Activated CD4-positive, alpha-beta T cell treated with anti-CD3 and anti-CD28 coated beads, Interleukin-2, amount 50 U/mL, for 1 hour (primary cell): Measurements from ENCODE around the gene FARS2.
A peak's percentile ranks its signal among the peaks of the same experiment; 100 is the strongest.

Experiments
- DNase-seq: peaks from one replicate; pipeline ENCODE4 v3.0.0-alpha.2; 2020

FARS2 gene

DNA sequence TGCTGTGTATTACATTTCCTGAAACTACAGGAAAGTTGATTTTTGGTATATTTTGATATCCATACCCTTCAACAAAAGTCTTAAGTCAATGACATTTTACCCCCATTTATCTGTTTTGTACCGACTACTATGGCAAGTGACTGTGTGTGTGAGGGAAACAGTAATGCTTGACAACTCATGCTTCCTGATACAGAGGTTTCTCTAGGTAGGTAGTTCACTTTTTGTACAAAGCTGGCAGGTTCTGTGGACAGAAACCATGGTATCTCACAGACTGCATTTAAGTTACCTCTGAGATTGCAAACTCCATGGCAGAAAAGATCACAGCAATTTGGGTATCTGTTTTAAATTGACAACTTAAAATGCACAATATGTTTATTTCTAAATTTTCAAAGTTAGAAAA, 28.8 kb downstream of the FARS2 start:
- DNase-seq = no peak

DNA sequence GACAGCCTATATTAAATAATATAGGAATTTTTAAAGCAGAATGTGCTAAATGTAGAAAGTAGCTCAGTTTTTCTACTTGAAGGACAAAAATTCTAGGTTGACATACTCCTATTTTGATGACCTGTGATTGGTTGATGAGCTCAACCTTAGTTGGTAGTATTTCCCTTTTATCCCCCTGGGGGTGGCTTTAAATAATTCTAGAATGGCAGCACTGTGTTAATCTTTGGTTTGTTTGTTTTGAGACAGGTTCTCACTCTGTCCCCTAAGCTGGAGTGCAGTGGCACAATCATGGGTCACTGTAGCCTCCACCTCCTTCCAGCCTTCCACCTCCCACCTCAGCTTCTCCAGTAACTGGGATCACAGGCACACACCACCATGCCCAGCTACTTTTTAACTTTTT, 29.2 kb downstream of the FARS2 start:
- no peak for DNase-seq

DNA sequence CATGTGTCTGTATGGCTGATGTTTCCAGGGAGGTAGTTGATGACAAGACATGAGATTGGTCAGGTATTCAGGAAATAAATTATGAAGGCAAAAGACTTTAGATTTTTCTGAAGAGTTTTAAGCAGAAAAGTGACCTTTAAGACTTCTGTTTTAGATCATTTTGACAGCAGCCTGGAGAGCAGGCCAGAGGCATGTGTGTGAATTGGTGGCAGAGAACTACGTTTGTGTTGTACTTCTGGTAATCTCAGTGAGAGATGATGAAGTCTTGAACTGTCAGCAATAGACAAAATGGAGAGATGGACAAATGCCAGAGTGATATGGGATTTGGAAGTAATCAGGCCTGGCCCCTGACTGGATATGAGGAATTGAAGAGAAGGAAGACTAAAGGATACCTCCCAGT, 30.8 kb downstream of the FARS2 start:
- no peak for DNase-seq

GRCh38 chr6:5293692-5294091, 32.4 kb downstream of the FARS2 start:
- DNase-seq = no peak

DNA sequence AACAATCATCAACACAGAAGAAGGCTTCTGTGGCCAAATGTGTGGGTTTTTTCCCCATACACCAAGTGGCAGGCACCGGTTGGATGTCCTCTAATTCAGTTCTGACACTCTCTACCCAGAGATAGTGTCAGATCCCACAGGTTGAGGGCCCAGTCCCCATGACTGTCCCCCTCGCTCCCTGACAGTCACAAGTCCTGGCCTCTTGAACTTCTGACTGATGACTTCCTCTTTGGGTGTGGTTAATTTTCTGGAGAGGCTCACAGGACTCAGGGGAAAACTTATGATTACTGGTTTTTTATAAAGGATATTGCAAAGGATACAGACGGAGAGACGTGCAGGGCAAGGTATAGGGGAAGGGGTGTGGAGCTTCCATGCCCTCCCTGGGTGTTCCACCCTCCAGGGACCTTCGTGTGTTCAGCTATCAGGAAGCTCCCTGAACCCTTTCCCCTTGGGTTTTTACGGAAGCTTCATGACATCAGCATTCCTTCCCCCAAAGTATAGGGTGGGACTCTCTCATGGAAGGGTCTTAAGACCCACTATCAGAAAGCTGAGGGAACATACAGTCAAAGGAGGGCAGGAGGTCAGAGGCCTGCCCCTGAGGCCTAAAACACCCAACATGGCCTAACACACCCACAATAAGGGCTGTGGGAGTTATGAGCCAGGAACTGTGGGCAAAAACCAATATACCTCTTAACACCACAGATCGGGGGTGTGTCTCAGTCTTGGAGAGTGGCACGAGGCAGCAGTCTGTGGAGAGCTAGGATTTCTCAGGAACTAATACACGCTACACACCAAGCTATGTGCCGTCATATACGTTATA, 33.3 kb downstream of the FARS2 start:
- DNase-seq = no peak

- DNase-seq = no peak
Measured at GRCh38 chr6:5295623-5296022, 34.3 kb downstream of the FARS2 start.

DNA sequence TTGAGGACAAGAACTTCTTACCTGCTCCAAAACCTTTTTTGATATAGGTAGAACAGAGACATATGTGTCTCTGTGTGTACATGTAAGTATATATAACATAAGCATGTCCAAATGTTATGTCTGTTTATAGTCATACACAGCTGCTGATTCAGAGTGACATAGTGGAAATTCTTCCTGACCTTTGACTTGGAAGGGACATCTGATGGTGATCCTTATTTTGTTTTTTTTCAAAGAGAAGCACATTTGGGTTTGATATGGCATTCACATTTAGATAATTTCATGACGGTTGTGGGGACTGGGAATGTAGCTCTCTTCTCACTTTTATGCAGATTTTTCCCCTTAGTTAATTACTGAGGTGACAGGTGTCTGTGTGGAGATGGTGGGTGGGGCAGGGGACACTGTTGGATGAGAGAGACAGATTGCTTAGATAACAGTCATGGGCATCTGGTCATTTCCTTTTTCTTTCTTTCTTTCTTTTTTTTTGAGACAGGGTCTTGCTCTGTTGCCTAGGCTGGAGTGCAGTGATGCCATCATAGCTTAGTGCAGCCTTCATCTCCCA, 39.0 kb downstream of the FARS2 start:
- no peak for DNase-seq

GRCh38 chr6:5302220-5302946, 41.1 kb downstream of the FARS2 start:
- no peak for DNase-seq

DNA sequence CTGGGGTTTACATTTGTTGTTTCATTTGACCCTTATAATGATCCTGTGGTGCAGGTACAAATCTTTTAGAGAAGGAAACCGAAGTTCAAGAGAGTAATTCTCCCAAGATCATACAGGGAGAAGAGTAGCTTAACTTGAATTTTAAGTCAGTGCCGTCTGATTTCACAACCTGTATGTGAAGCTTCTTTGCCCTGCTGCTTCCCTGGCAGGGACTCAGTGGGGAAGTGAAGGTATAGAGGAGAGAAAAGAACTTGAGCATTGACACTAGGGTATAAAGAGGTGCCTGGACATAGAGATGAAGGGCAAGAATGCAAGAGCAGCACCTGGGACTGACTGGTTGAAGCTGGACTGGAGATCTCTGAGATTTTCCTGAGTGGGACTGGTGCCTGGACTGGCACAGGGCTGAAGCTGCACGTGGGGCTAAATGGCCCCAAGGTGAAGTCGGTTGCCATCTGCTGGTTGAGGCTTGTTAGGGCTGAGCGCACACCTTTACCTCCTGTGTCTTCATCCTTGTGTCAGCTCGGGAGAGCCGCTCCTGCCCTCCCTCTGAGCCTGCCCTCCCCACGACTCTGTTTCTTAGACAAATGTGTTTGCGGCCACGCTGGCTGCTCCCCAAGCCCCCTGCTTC, 41.8 kb downstream of the FARS2 start:
- DNase-seq = peak; percentile 63

DNA sequence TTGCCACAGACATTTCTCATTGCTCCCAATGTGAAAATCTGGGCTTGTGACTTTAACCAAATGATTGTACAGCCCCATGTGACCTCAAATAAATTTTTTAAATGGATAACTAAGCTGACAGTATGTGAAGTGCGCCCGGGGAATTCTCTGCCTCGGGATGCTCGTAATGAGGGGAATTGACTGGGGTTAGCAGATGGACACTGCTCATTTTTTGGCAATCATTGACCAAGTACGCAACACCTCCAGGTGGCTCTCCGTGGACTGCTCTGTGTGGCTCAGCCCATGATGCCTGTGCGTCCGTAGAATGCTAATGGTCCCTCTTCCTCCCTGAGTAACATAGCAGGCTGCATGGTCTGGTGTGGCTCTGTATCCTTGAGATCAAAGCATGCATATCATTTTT, 42.4 kb downstream of the FARS2 start:
- DNase-seq = no peak

- DNase-seq = no peak
Measured at GRCh38 chr6:5305968-5306626, 44.8 kb downstream of the FARS2 start.

- no peak for DNase-seq
Measured at GRCh38 chr6:5307058-5307457, 45.7 kb downstream of the FARS2 start.

- no peak for DNase-seq
Measured at GRCh38 chr6:5308066-5308465, 46.8 kb downstream of the FARS2 start.

DNA sequence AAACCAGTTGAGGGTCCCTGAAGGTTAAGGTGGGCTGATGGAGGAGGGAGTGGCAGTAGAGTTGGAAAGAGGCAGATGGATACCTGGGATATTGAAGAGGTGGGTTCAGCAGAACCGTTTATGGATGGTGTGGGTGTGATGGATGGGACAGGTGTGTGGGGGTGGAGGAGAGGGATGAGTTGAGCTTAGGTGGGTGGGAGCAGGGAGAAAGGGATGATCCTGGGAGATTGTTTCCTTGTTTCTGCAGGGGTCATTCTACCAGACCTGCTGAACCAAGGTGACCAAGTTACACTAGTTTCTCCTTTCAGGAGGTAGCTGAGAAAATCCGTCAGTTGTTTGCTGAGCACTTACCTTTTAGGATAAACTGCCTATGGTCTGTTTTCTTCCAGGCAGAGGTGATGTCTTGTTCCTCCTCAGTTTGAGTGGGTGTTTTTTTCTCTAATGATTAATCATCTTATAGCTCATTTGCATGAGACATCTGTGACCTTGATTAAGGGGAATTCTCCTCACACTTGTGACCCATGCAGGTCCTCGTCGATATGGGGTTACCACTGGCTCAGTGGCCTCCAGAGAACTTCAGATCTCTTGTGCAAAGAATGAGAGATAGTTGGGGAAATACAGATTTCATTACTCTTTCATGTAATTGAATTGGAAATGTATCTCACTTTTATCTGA, 53.0 kb downstream of the FARS2 start:
- no peak for DNase-seq

GRCh38 chr6:5315881-5316280, 54.6 kb downstream of the FARS2 start:
- DNase-seq = no peak

DNA sequence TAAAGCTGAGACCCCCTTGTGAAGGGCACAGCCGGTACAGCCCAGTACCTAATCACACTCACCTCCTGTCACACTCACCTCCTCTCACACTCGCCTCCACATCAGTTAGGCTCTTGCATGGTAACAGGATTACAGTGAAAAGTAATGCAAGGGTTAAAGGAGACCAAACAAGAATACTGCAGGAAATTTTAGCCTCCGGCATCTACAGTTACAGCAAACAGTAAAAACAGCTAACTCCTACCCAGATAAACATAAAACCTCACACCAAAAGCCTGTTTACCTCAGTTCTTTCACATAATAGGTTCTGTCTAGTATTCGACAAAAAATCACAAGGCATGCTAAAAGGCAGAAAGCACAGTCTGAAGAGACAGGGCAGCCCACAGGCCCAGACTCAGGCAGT, 55.6 kb downstream of the FARS2 start:
- DNase-seq = no peak

DNA sequence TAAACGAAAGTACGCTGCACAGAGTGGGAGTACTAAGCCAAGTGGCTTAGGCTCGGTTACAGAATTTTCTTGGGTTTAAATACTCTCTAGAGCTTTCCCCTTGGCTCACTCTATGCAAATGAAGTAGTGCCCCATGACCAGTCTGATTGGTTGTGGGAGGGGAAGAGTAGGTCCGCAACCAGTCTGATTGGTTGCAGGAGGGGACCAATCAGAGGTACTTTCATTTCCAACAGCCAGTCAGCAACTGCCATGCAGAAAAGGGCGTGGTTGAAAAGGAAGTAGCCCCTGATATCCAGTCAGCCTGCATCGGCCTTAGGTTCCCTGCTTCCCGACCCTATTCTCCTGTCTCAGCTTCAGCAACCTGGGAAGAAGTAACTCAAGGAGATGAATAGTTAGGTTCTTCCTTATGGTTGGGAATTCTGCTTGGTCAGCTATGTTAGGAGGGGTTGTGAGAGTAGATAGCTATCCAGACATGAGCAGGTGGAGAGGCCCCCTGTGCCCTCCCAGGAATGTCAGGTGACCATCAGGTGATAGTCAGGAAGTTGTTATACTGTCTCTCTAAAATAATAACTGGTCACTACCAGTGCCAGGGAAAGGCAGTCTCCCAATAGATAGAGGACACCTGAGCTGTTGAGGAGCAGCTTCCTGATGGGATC, 57.4 kb downstream of the FARS2 start:
- DNase-seq = no peak

DNA sequence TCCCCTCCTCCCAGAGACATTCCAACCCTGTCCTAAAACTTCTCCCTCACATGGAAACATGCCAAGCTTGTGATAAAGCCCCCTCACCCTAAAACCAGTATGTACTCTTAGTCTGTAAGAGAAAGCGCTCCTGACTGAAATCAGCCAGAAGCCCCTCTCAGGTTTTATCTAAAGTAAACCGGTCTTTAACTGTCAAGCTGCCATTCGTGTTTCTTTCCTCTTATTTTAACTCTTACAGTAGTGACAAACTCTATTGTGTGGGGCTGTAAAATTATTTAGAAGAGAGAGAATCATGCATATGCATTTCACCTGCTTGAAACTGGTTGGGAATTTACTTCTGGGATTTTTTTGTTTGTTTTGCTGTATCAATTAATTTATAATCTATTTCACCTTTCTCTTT, 62.7 kb downstream of the FARS2 start:
- DNase-seq = no peak

DNA sequence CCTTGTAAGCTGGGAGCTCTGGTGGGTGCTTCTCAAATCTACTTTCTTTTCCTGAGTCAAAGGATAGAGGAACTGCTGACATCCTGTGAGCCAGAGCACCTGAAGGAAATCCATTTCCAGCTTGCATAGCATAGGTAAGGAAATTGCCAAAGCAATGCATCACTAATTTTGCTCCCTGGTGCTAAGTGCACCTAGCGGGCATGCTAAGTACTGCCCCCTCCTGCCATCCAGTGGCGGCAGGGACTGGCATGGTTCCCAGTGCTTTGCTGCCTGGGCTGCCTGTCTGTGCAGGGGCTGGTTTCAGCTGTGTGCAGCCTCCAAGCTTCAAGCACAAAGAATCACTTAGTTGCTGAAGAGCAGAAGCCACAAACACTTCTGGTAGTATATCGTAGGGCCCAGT, 63.9 kb downstream of the FARS2 start:
- DNase-seq = no peak

- no peak for DNase-seq
Measured at GRCh38 chr6:5326022-5326641, 64.8 kb downstream of the FARS2 start.

DNA sequence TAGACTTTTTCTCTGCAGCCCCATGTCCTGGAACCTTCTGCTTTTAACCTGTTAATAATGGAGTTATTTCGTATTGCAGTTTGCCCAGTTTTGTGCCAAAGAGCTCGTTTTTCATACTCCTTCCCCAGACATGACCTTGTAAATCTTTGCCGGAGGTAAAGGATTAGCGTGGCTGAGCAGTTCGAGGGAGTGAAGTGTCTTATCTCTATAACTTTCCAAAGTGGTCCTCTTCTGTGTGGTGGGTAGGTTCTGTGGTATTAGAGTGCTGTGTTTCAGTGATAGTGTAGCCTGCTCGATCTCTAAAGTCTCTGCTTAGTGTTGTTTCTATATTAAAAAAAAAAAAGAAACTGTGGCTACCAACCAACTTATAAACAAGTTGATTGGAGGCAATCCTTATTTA, 67.5 kb downstream of the FARS2 start:
- DNase-seq = no peak
